ENCODE measurements around the gene MISFA.
"Not testable (repeated sequence)": the region's sequence is repeated elsewhere in the genome, so short reads cannot be mapped to it uniquely, and the experiment has no call there.

Gene MISFA

GRCh38 chr11:18590571-18590970 is 9.0 kb upstream of the MISFA start:
- Histone ChIP-seq H3K4me3 (ENCODE audit: extremely low read depth, insufficient read depth, low read length, poor library complexity, severe bottlenecking) (no peak overlapping the region), H3K4me1 (ENCODE audit: control insufficient read depth, insufficient read depth, low read length, poor library complexity, severe bottlenecking) (peaks cover 12% of the 10 kb centered on the region), H3K9me3 (ENCODE audit: control insufficient read depth, low read length) (no peaks in the 10 kb centered on the region), H3K27ac (ENCODE audit: low read depth, low read length, severe bottlenecking) (no peak overlapping the region), H3K36me3 (ENCODE audit: control insufficient read depth, insufficient read depth, low read length) (peaks cover 9% of the 10 kb centered on the region)
- WGBS, 2 experiments (ENCODE audit: insufficient coverage in 2 of 2) = 73 to 83% methylated on average over 1 to 2 of the region's 2 CpGs

GRCh38 chr11:18594088-18594487 is 5.5 kb upstream of the MISFA start:
- not testable (repeated sequence) for H3K4me3 ChIP-seq (ENCODE audit: extremely low read depth, insufficient read depth, low read length, poor library complexity, severe bottlenecking); H3K9me3 ChIP-seq (ENCODE audit: control insufficient read depth, low read length); H3K27ac ChIP-seq (ENCODE audit: low read depth, low read length, severe bottlenecking); H3K4me1 ChIP-seq (ENCODE audit: control insufficient read depth, insufficient read depth, low read length, poor library complexity, severe bottlenecking)
- H3K36me3 ChIP-seq (ENCODE audit: control insufficient read depth, insufficient read depth, low read length) = peaks cover 26% of the 10 kb centered on the region
- WGBS, 2 experiments (ENCODE audit: insufficient coverage in 2 of 2) = 100% methylated on average over 1 of the region's 5 CpGs; no CpG with 5 or more reads in 1 of the 2 experiments

- H3K4me1 ChIP-seq (ENCODE audit: control insufficient read depth, insufficient read depth, low read length, poor library complexity, severe bottlenecking) = peaks cover 7% of the 10 kb centered on the region
- H3K4me3 ChIP-seq (ENCODE audit: extremely low read depth, insufficient read depth, low read length, poor library complexity, severe bottlenecking) = no peak overlapping the region
- no peak overlapping the region for H3K27ac ChIP-seq (ENCODE audit: low read depth, low read length, severe bottlenecking)
- 66 to 73% methylated on average over 4 of the region's 5 CpGs for WGBS, 2 experiments (ENCODE audit: insufficient coverage in 2 of 2)
- peaks cover 26% of the 10 kb centered on the region for H3K36me3 ChIP-seq (ENCODE audit: control insufficient read depth, insufficient read depth, low read length)
- no peaks in the 10 kb centered on the region for H3K9me3 ChIP-seq (ENCODE audit: control insufficient read depth, low read length)
Observed at GRCh38 chr11:18594999-18595749, 4.4 kb upstream of the MISFA start.

GRCh38 chr11:18600915-18601569 is 1.5 kb downstream of the MISFA start:
- H3K4me3 ChIP-seq (ENCODE audit: extremely low read depth, insufficient read depth, low read length, poor library complexity, severe bottlenecking) = no peak overlapping the region
- no peaks in the 10 kb centered on the region for H3K4me1 ChIP-seq (ENCODE audit: control insufficient read depth, insufficient read depth, low read length, poor library complexity, severe bottlenecking)
- 100% methylated on average over 2 to 3 of the region's 4 CpGs for WGBS, 2 experiments (ENCODE audit: insufficient coverage in 2 of 2)
- peaks cover 32% of the 10 kb centered on the region for H3K36me3 ChIP-seq (ENCODE audit: control insufficient read depth, insufficient read depth, low read length)
- H3K27ac ChIP-seq (ENCODE audit: low read depth, low read length, severe bottlenecking) = no peak overlapping the region
- no peaks in the 10 kb centered on the region for H3K9me3 ChIP-seq (ENCODE audit: control insufficient read depth, low read length)

- peaks cover 66% of the 10 kb centered on the region for H3K36me3 ChIP-seq (ENCODE audit: control insufficient read depth, insufficient read depth, low read length)
- H3K4me3 ChIP-seq (ENCODE audit: extremely low read depth, insufficient read depth, low read length, poor library complexity, severe bottlenecking) = no peak overlapping the region
- H3K27ac ChIP-seq (ENCODE audit: low read depth, low read length, severe bottlenecking) = no peak overlapping the region
- no peaks in the 10 kb centered on the region for H3K9me3 ChIP-seq (ENCODE audit: control insufficient read depth, low read length)
- H3K4me1 ChIP-seq (ENCODE audit: control insufficient read depth, insufficient read depth, low read length, poor library complexity, severe bottlenecking) = no peaks in the 10 kb centered on the region
- WGBS, 2 experiments (ENCODE audit: insufficient coverage in 2 of 2) = 92% methylated on average over 2 of the region's 3 CpGs; no CpG with 5 or more reads in 1 of the 2 experiments
Observed at GRCh38 chr11:18608376-18608775, 8.8 kb downstream of the MISFA start.

GRCh38 chr11:18611196-18611595 is 11.6 kb downstream of the MISFA start:
- H3K4me1 ChIP-seq (ENCODE audit: control insufficient read depth, insufficient read depth, low read length, poor library complexity, severe bottlenecking) = no peaks in the 10 kb centered on the region
- no CpG with 5 or more reads among the region's 2 CpGs for WGBS, 2 experiments (ENCODE audit: insufficient coverage in 2 of 2)
- H3K9me3 ChIP-seq (ENCODE audit: control insufficient read depth, low read length) = no peaks in the 10 kb centered on the region
- H3K27ac ChIP-seq (ENCODE audit: low read depth, low read length, severe bottlenecking) = no peak overlapping the region
- H3K36me3 ChIP-seq (ENCODE audit: control insufficient read depth, insufficient read depth, low read length) = peaks cover 77% of the 10 kb centered on the region
- H3K4me3 ChIP-seq (ENCODE audit: extremely low read depth, insufficient read depth, low read length, poor library complexity, severe bottlenecking) = no peak overlapping the region

- no peaks in the 10 kb centered on the region for H3K9me3 ChIP-seq (ENCODE audit: control insufficient read depth, low read length)
- 100% methylated on average over 1 of the region's 4 CpGs; no CpG with 5 or more reads in 1 of the 2 experiments for WGBS, 2 experiments (ENCODE audit: insufficient coverage in 2 of 2)
- no peak overlapping the region for H3K4me3 ChIP-seq (ENCODE audit: extremely low read depth, insufficient read depth, low read length, poor library complexity, severe bottlenecking)
- no peak overlapping the region for H3K27ac ChIP-seq (ENCODE audit: low read depth, low read length, severe bottlenecking)
- H3K36me3 ChIP-seq (ENCODE audit: control insufficient read depth, insufficient read depth, low read length) = peaks cover 71% of the 10 kb centered on the region
- no peaks in the 10 kb centered on the region for H3K4me1 ChIP-seq (ENCODE audit: control insufficient read depth, insufficient read depth, low read length, poor library complexity, severe bottlenecking)
Observed at GRCh38 chr11:18612394-18612793, 12.8 kb downstream of the MISFA start.

- Histone ChIP-seq H3K36me3 (ENCODE audit: control insufficient read depth, insufficient read depth, low read length) (peaks cover 51% of the 10 kb centered on the region), H3K27ac (ENCODE audit: low read depth, low read length, severe bottlenecking) (no peak overlapping the region), H3K4me3 (ENCODE audit: extremely low read depth, insufficient read depth, low read length, poor library complexity, severe bottlenecking) (no peak overlapping the region), H3K4me1 (ENCODE audit: control insufficient read depth, insufficient read depth, low read length, poor library complexity, severe bottlenecking) (no peaks in the 10 kb centered on the region), H3K9me3 (ENCODE audit: control insufficient read depth, low read length) (no peaks in the 10 kb centered on the region)
- WGBS, 2 experiments (ENCODE audit: insufficient coverage in 2 of 2) = 84 to 86% methylated on average over 8 to 10 of the region's 10 CpGs
Observed at GRCh38 chr11:18614667-18615066, 15.1 kb downstream of the MISFA start.

- H3K36me3 ChIP-seq (ENCODE audit: control insufficient read depth, insufficient read depth, low read length) = peaks cover 39% of the 10 kb centered on the region
- no peaks in the 10 kb centered on the region for H3K9me3 ChIP-seq (ENCODE audit: control insufficient read depth, low read length)
- no peak overlapping the region for H3K27ac ChIP-seq (ENCODE audit: low read depth, low read length, severe bottlenecking)
- no peak overlapping the region for H3K4me3 ChIP-seq (ENCODE audit: extremely low read depth, insufficient read depth, low read length, poor library complexity, severe bottlenecking)
- H3K4me1 ChIP-seq (ENCODE audit: control insufficient read depth, insufficient read depth, low read length, poor library complexity, severe bottlenecking) = no peaks in the 10 kb centered on the region
- WGBS, 2 experiments (ENCODE audit: insufficient coverage in 2 of 2) = 92 to 97% methylated on average over 9 to 10 of the region's 11 CpGs
Observed at GRCh38 chr11:18615628-18616392, 16.2 kb downstream of the MISFA start.

GRCh38 chr11:18617688-18618341 is 18.2 kb downstream of the MISFA start:
- Histone ChIP-seq H3K27ac (ENCODE audit: low read depth, low read length, severe bottlenecking) (no peak overlapping the region), H3K9me3 (ENCODE audit: control insufficient read depth, low read length) (no peaks in the 10 kb centered on the region), H3K4me1 (ENCODE audit: control insufficient read depth, insufficient read depth, low read length, poor library complexity, severe bottlenecking) (no peaks in the 10 kb centered on the region), H3K36me3 (ENCODE audit: control insufficient read depth, insufficient read depth, low read length) (peaks cover 29% of the 10 kb centered on the region), H3K4me3 (ENCODE audit: extremely low read depth, insufficient read depth, low read length, poor library complexity, severe bottlenecking) (no peak overlapping the region)
- WGBS, 2 experiments (ENCODE audit: insufficient coverage in 2 of 2) = 80 to 93% methylated on average over 2 to 3 of the region's 10 CpGs

Measured in mesodermal cell (in vitro differentiated cells).